Stimulated activated CD4-positive, alpha-beta T cell treated with anti-CD3 and anti-CD28 coated beads, Interleukin-4, amount 100 ng/mL, for 24 hours (primary cell): Measurements from ENCODE around the gene ROS1.
"Not testable (repeated sequence)": the region's sequence is repeated elsewhere in the genome, so short reads cannot be mapped to it uniquely, and the experiment has no call there.

ENCODE experiments used
- DNase-seq: peaks from one replicate; pipeline ENCODE4 v3.0.0-alpha.2; 2020

ROS1 gene

GRCh38 chr6:117264692-117265409 is 160.9 kb downstream of the ROS1 start:
- DNase-seq = no peak

GRCh38 chr6:117264369-117264691 is 161.4 kb downstream of the ROS1 start:
- no peak for DNase-seq

- no peak for DNase-seq
These were observed 162.3 kb downstream of the ROS1 start for GRCh38 chr6:117263353-117263927.

- no peak for DNase-seq
These were observed 162.9 kb downstream of the ROS1 start for GRCh38 chr6:117262799-117263198.

- DNase-seq = no peak
These were observed 172.0 kb downstream of the ROS1 start for GRCh38 chr6:117253785-117254184.

- DNase-seq = not testable (repeated sequence)
These were observed 180.8 kb downstream of the ROS1 start for GRCh38 chr6:117244979-117245378.

- not testable (repeated sequence) for DNase-seq
These were observed 181.2 kb downstream of the ROS1 start for GRCh38 chr6:117244571-117244970.
